TTC549 (cell line): Measurements from ENCODE around the gene PER3.

Experiments
- FAIRE-seq: peaks from 2 replicates; lab custom pipeline; 2012; peaks lifted over from hg19 to GRCh38; lab: Jason Lieb, UNC

The PER3 gene

DNA sequence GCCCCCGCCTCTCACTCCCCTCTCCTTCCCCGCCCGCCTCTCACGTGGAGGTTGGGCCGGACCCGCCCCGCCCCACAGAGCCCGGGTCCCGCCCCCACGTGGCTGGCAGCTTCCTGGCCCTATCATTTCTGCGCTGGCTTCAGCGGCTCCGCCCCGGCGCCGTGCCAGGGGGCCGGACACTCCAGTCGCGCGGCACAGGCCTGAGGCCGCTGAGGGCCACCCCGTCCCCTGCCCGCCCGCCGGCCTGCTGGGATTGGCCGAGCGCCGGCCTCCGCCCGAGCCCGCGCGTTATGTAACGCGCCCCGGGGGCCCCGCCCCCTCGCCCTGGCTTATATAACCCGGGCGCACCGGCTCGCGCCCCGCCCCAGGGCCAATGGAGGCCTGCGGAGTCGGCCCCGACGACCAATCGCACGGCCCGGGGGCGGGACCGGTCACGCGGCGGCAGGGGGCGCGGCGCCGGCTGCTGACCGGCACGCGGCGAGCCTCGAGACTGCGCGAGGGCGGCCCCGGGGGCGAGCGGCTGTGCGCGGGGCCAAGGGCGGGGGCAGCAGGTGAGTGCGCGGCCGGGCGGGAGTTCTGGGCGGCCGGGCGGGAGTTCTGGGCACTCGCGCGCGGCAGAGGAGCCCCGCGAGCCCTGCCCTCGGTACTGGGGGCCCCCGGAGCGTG, at the start of gene PER3:
TSS of gene PER3 (plus strand) at position 466 of the 666 bp plus-strand sequence. CDS start 587 bp downstream, outside the sequence.
- FAIRE-seq = no peak

DNA sequence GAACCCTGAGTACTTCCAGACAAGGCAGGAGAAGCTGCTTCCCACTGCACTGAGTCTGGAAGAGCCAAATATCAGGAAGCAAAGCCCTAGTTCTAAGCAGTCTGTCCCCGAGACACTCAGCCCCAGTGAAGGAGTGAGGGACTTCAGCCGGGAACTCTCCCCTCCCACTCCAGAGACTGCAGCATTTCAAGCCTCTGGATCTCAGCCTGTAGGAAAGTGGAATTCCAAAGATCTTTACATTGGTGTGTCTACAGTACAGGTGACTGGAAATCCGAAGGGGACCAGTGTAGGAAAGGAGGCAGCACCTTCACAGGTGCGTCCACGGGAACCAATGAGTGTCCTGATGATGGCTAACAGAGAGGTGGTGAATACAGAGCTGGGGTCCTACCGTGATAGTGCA, 46.0 kb upstream of the PER3 start:
- FAIRE-seq = no peak

DNA sequence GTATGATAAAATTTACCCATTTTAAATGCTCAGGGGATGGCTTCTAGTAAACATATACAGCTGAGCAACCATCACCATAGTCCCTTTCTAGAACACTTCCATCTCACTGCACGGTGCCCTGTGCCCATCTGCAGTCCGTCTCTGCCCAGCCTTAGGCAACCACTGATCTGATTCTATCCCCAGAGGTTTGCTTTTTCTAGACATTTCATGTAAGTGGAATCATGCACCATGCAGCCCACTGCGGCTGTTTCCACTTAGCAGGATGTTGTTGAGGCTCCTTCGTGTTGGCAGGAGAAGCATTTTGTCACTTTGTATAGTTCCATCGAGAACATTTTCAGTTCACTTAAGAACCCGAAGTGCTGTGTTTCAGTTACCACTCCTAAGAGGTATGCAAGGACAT, 40.7 kb upstream of the PER3 start:
- no peak for FAIRE-seq

DNA sequence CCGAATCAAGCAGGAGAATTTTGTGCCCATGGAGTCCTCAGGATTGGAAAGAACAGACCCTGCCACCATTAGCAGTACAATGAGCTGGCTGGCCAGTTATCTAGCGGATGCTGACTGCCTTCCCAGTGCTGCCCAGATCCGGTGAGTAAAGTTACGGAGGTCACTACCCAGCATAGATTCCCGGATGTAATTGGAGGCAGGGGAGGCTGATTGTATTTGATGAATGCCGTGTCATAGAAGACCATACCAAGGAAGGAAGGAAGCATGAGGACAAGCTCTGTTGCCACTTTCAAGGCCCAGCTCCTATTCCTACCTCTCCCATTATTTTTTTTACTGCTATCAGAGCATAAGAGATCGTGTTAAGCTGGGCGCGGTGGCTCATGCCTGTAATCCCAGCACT, 39.2 kb upstream of the PER3 start:
- no peak for FAIRE-seq

DNA sequence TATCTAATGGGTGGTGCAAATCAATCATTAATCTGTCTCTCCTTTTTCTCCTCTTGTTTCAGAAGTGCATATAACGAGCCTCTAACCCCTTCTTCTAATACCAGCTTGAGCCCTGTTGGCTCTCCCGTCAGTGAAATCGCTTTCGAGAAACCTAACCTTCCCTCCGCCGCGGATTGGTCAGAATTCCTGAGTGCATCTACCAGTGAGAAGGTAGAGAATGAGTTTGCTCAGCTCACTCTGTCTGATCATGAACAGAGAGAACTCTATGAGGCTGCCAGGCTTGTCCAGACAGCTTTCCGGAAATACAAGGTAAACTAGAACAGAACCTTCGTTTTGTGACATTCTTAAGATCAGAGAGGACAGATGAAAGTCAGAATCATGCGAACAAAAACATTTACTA, 38.3 kb upstream of the PER3 start:
- no peak for FAIRE-seq

DNA sequence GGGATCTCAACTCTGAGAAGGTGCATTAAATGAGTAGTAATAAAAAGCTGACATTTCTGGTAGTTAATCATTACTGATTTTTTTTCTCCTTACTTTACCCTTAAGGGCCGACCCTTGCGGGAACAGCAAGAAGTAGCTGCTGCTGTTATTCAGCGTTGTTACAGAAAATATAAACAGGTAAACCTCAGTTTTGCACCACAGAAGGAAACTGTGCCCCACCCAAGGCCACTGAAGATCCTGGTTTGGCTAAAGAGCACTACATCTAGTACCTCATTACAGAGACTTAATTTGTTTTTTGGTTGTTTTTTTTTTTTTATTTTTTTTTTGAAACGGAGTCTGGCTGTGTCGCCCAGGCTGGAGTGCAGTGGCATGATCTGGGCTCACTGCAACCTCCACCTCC, 36.5 kb upstream of the PER3 start:
- FAIRE-seq = no peak

DNA sequence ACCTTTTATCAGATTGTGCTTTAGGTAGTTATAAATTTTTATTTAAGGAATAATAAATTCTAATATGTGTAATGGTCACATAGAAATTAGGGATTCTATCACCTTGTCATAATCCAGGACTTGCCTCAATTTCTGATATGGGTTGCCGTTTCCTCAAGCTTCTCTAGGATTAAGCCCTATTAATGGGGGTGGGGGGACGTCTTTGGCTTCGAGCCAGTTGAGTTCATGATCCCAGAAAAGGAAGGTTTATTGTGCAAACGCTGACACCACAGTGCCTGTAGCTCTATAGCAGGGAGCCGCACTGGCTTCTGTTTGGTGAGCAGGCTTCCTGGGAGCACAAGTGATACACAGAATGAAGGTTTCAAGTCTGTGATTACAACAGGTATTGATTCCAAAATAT, 35.0 kb upstream of the PER3 start:
- no peak for FAIRE-seq

DNA sequence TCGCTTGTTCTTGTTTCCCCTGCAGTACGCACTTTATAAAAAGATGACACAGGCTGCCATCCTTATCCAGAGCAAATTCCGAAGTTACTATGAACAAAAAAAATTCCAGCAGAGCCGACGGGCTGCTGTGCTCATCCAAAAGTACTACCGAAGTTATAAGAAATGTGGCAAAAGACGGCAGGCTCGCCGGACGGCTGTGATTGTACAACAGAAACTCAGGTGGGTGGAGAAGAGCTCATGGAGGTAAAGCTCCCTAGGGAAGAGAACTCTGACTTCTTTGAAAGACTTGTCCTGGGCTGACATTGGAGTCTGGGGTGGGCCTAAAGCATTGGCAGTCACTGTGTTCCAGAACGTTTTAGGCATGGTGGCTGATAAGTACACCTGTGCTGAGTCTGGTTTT, 32.9 kb upstream of the PER3 start:
- no peak for FAIRE-seq

DNA sequence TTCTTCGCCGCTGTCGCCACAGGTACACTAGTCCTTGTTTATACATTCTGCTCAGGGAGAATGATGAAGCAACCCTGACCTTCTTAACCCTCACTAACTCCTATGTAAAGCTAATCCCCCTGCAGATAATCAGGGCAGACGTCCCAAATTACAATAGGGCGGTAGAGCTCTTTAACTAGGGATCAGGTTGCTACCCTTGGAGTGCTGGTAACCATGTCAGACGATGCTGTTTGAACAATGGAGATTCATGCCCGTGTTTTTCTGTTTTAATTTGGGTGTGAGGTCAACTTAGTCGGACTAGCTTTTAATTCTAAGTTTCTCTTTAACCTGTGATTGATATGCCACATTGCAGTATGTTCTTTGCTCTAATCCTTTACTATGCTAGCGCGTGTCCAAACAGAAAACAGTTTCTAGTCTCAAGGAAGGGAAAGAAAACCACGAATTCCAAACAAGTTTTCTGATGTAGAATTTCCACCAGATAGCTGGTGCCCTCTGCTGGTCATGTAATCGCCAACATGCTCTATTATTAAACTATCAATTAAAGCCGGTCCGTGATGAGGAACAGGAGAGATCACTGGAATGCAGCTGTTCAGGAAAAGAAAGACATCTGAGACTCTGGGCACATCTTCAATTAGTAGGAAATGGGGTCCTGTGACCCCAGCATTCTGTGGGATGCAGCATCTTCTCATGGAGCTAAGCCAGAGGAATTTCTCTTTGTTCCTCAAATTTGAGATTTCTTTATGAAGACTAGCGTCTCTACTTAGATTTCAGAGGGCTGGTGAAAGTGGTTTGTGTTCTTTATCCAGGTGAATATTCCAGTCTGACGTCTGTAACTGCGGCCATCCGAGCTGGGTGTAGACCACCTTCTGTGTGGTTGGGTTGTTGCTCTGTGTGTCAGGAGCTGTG, 31.3 kb upstream of the PER3 start:
- peak; percentile 83 for FAIRE-seq

DNA sequence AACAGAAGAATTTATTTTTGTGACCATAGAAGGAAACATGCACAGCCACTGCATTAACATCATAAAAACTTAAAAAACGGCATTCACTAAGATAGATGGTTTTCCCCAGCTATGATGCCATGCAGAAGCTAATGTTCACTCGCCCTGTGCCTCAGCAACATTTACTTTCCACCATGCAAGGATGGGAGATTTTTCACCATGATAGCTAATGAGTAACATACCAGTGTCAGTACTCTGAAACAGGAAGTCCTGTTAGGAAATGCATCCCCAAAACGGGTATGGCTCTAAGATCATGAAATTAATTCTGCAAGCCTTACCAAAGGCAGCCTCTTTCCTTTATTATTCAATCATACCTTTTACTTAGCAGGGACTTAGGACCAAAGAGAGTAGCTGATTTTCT, 30.4 kb upstream of the PER3 start:
- no peak for FAIRE-seq

DNA sequence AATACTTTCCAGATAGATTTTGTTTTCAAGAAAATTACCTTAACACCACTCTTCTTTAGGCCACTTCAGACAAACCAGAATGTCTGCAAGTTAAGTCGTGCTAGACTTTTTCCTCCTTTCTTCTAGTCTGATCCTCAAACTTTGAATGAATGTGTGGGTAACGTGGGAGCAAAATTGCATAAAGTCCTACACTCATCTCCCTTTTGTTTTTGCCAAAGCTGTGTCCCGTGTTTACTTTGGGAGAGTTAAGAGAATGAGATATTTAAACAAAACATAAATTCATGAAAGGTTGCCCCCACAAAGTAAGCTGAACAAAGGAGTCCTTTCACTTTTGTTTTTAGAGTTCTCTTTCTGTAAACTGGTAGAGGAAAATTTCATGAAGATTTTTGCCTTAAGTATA, 29.9 kb upstream of the PER3 start:
- FAIRE-seq = no peak

DNA sequence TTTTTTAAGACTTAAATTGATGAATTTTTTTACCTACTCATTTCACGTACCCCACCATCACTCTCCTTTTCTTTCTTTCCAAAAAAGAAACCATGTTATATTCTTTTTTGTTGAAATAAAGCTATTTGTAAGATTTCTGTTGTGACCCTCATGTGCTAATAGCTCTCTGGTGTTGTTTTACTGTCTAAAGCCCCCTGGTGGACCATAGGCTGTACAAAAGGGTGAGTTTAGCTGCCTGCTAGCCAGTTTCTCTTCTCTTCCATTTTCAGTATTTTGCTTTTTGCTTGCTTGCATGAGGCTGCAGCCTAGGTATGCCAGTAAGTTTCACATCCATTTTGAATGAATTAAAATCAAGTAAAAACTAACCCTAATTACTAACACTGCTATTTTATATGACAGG, 28.6 kb upstream of the PER3 start:
- peak; percentile 54 for FAIRE-seq

DNA sequence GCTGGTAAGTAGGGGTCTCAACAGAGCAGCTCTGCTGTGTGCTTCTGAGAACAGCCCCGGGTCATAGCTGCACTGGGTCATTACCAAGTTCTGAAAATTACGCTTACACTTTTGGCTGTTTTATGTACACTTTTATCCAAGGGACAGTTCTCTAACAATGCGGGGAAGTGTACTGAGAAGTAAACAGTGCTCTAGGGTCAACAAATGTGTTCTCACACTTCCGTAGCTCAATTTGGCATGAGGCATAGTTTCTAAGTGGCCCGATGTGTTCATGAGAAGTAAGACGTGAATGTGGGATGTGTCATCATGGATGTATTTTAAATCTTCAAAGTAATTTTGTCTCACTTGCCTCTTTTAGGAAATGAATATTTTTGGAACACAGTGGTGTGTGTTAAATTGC, 23.8 kb upstream of the PER3 start:
- FAIRE-seq = no peak

DNA sequence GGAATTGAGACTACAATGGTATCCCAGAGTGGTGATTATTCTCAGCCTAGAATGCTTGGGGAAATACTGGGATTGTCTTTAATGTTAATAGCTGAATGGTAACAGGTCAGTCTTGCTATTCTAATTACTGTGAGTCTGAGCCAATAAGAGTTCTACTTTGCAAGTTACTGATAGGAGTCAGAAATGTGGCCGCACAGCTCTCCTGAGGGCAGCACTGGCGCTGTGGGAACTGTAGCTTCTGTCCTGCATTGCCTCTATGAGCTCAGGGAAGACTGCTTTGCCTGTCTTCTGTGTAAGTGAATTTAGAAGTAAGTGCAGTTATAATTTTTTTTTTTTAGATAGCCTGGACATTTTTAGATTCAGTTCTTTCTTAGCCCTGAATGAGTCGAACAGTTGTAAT, 23.0 kb upstream of the PER3 start:
- no peak for FAIRE-seq

DNA sequence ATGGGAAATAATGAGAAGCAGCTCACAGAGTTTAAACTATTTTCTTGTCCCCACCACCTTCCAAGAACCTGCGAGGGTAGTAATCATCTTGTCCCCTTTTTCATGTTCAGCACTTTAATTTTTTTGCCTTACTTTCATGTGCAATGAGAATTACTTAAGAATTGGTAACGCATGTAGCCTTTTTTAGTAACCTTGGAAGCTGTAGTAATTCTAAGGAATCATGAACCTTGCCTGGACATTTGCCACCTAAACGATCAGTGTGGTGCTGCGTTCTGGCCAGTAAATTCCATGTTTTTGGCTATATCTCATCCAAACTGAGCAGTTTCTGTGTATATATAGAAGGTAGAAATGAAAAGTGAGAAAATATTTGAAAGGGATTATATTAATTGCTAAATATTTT, 16.9 kb upstream of the PER3 start:
- no peak for FAIRE-seq

DNA sequence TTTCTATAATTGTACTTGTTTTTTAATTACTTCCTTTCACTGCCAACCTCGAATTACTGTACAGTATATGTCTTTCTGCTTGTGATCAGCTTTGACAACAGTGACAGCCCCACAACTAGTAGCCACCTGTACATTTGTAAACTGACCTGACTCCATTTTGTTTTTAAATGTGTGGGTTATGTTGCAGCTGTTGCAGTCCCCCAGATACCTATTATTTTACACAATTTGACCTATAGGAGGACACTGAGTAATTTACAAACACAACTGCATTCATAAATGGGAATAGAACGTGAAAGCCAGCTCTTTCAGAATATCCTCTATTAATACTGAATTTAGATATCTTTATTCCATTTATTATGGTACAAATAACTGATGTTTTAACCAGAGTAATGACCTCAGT, 15.5 kb upstream of the PER3 start:
- FAIRE-seq = no peak

DNA sequence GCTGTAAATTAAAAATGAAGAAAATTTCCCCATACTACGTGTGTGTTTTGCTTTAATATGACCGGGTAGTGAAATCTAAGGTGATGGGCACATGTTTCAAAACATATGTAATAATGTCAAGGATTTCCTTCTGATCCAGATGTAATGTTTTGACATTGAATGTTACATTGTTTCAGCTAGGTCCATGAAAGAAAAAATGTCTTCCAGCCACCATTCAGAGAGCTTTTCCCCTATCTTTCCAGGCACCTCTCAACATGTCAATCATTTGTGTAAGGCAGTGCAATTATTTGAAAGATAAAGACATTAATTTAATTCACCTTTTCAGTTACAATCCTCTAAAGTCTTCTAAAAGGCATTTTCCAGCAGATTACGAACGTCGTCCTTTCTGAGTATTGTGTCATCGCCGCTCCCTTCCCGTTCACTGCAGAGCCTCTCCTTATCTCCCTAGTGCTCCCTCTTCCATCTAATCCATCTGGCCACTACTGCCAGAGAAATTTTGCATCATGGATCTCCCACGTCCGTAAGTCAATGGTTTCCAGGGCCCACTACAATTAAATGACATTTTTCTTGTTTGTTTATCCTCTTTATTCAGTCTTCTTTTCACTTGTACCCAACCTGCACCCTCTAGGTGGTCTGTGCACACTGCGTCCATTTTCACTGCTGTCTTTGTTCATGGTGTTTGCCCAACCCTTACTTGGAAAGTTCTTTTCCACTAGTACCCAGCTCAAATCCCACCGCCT, 14.2 kb upstream of the PER3 start:
- no peak for FAIRE-seq

DNA sequence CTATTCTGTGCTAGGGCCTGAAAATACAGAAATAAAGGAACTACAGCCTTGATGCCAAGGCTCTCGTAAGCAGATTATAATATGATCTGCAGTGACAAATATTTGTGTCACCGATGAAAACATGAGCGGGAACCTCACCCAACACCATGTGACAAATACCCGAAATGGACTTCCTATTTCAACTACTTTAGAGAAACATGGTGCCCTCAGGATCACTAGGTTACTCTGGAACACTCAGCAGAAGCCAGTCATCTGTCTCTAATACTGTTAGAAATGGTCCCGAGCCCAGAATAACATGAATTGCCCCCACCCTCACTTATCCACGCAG, 13.5 kb upstream of the PER3 start:
- no peak for FAIRE-seq

DNA sequence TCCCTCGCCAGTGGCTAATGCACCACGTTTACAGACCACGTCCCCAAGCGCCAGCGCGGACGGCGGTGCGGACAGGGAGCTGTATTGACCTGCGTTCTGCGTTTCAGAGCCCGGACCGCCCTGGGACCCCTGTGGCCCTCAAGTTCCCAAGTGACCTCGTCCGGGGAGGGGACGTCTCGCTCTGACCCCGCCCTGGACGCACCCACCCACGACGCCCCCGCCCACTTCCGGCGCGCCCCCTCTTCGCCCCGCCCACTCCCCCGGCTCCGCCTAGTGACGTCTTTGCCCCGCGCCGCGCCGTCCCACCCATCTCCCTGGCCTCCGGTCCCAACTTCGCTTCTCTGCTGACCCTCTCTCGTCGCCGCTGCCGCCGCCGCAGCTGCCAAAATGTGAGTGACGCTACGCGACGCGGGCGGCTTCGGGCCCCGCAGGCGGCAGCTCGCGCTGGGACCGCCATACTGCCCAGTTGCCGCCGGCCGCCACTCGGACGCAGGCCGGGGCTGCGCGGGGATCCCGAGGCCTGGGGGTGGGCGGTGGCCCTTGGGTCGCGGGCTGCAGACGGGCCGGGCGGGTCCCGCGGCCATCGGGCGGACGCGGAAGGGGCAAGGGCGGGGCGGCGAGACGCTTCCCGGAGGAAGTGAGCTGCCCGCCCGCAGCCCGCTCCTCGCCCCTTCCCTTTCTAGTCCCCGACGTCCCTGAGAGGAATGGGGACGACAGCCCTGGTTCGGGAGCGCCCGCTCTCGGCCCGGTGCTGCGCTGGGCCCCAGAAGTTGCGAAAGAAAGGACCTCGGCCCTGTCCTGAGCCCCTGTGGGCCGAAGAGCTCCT, 12.9 kb upstream of the PER3 start, which contains the start of gene VAMP3:
TSS of gene VAMP3 (plus strand) at position 300 of the 826 bp plus-strand sequence. CDS start at position 388, 88 bp downstream.
- no peak for FAIRE-seq

DNA sequence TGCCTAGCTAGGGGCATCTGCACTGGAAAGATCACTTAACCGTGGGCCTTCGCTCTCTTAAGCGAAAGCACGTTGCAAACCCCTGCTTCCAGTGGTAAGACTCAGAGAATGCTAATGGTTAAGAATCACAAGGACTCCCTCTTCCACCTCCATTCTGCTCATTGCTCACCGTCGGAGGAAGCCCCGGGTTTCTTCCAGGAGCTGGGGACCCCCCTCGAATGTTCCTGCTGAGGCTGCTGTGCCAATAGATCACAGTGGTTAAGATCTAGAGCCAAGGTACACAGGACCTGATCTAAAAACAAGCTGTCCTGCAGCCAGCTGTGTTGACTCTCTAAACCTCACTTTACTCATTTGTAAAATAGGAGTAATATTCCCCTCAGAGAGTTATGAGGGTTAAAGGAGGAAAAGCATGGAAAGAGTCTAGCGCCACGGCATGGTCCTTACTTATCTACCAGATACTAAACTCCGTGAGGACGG, 12.2 kb upstream of the PER3 start:
- no peak for FAIRE-seq

DNA sequence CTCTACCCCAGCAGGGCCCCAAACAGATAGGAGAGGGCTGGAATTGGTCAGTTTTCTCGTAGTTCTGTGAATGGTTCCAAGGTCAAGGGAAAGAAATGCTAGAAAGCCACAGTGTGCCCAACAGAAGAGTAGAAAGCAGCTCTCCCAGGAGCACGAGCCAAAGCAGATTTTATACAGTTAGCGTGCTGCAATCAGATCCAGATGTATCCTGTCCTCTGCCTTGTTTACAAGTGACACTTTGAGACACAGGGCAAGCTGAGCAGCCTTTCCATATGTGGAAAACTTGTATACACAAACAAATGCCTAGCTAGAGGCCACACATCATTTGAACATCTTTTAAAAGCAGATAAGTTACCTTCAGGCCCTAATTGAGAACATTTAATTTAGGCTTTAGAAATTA, 6.5 kb upstream of the PER3 start:
- FAIRE-seq = no peak

DNA sequence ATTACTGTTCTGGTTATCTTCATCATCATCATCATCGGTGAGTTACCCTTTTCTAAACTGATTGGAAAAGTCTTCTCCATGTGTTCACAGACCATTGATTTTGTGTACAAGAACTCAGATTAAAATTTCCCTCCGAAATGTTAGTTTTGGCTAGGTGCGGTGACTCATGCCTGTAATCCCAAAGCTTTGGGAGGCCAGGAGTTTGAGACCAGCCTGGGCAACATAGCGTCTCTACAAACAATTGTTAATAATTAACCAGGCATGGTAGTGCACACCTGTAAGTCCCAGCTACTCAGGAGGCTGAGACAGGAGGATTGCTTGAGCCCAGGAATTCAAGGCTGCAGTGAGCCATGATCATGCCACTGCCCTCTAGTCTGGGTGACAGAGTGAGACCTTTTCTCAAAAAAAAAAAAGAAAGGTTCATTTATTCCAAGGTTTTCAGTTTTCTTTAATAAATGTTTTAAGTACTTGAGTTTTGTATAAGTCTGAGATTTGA, 5.9 kb upstream of the PER3 start:
- no peak for FAIRE-seq
